Kidney (tissue), 14 donors: ENCODE measurements around the gene ZKSCAN4. TPM values are rescaled to one million over a fixed set of nuclear protein-coding genes. Genes with fewer than 3 reads are reported as not detected.

ENCODE experiments used
- DNase-seq, 5 donors: peaks; one replicate each; pipeline ENCODE4 v3.0.0-alpha.2; 2013 to 2020
- FAIRE-seq: peaks from 2 replicates; lab custom pipeline; 2012; peaks lifted over from hg19 to GRCh38; lab: Jason Lieb, UNC
- H3K27ac ChIP-seq, 2 donors: one replicate each; pipeline ENCODE4 v1.7.0; 2013; ENCODE audit warnings: low read depth in 2 of 2, low read length in 2 of 2, inconsistent platforms in 1 of 2
- H3K27me3 ChIP-seq: one replicate; pipeline ENCODE4 v1.7.1; 2013; ENCODE audit warnings: low read length, inconsistent platforms; ENCODE audit not compliant: control insufficient read depth, insufficient read depth
- H3K36me3 ChIP-seq, 3 donors: one replicate each; pipeline versions ENCODE4 v1.7.0 to v1.7.1; 2013; ENCODE audit warnings: low read length in 3 of 3, control low read depth in 1 of 3, inconsistent platforms in 1 of 3; ENCODE audit not compliant: insufficient read depth in 3 of 3, control insufficient read depth in 2 of 3
- H3K4me1 ChIP-seq, 3 donors: one replicate each; pipeline versions ENCODE4 v1.7.0 to v1.7.1; 2013; ENCODE audit warnings: low read length in 3 of 3, inconsistent platforms in 1 of 3, low read depth in 1 of 3; ENCODE audit not compliant: control insufficient read depth in 2 of 3, insufficient read depth in 2 of 3
- H3K4me3 ChIP-seq, 3 donors: one replicate each; pipeline versions ENCODE4 v1.7.0 to v1.8.1; 2013; ENCODE audit warnings: low read length in 3 of 3, control low read depth in 1 of 3, inconsistent platforms in 1 of 3
- H3K9ac ChIP-seq, 3 donors: one replicate each; pipeline versions ENCODE4 v1.7.0 to v1.7.1; 2013; ENCODE audit warnings: low read length in 3 of 3, control low read depth in 1 of 3, inconsistent platforms in 1 of 3
- H3K9me3 ChIP-seq, 3 donors: one replicate each; pipeline versions ENCODE4 v1.7.0 to v1.7.1; 2013; ENCODE audit warnings: low read length in 3 of 3, control low read depth in 1 of 3, inconsistent platforms in 1 of 3; ENCODE audit not compliant: control insufficient read depth in 2 of 3, insufficient read depth in 1 of 3
- CTCF ChIP-seq: IDR thresholded peaks from 3 replicates; pipeline ENCODE4 v1.5.1; 2012; ENCODE audit warnings: mild to moderate bottlenecking, moderate library complexity, borderline replicate concordance; ENCODE audit not compliant: insufficient read depth; ENCODE audit errors: extremely low read depth
- intact Hi-C: fragments of 100-400 bp; cut with DNase I; formaldehyde crosslinking; loops from one replicate; pipeline ENCODE4 v1.11.1; 2022
- polyA plus RNA-seq: library from polyadenylated mRNA; stranded (reverse); fragments of 350-450 nt; fragmentation: Illumina TruSeq; extraction: RNeasy Lipid Tissue Mini Kit (QIAGEN cat#74804); gene quantifications from one replicate; pipeline ENCODE4 v1.2.3, GENCODE V29; 2014; ENCODE audit warnings: low read depth, low replicate concordance; ENCODE audit not compliant: insufficient read depth
- total RNA-seq: library from RNA; stranded (reverse); fragmentation: NEBNext Ultra II Directional; extraction: Animal tissue kit (Norgen Biotek cat#: 25700); gene quantifications from one replicate; pipeline ENCODE4 v1.2.1, GENCODE V29; 2021
- donor health status: control.
- donor health status: control.
- donor health status: control.
- donor health status: control.
- donor health status: control.
- donor health status: DM: yes; HTN: yes; CAD: no.
- donor health status: Normal renal cell carcinoma (clear cell type).

ZKSCAN4 gene
- total and polyA plus RNA-seq, 2 donors from 2014 or later = 3.9 to 7.4 TPM

GRCh38 chr6:28225056-28225834 lies 26.8 kb downstream of the ZKSCAN4 start, which contains the start of gene ZSCAN9:
TSS of gene ZSCAN9 (plus strand) at chr6:28225275. CDS start at chr6:28227085, 1,810 bp downstream.
- Histone ChIP-seq H3K9me3 (no peaks in the 10 kb centered on the region), H3K9ac (peak within 1 kb of the TSS; percentile 0 to 77 (median 74)), H3K4me1 (no peaks in the 10 kb centered on the region), H3K27me3 (peaks cover 13% of the 10 kb centered on the region), H3K4me3 (peak within 1 kb of the TSS; percentile 80 to 89 (median 81)), H3K36me3 (peaks cover 6 to 21% (median 16%) of the 10 kb centered on the region in 3 donors), H3K27ac (peak within 1 kb of the TSS in 1 of 2 donors; percentile 51)
- no peak for FAIRE-seq
- TF ChIP-seq CTCF = no peak
- peak; percentile 85 to 95 (median 90) for DNase-seq
- intact Hi-C loops = no loop called here

- Histone ChIP-seq H3K9ac (peak overlapping the region in 2 of 3 donors; percentile 74 to 77), H3K36me3 (peaks cover 6 to 19% (median 16%) of the 10 kb centered on the region in 3 donors), H3K27me3 (peaks cover 15% of the 10 kb centered on the region), H3K4me1 (no peaks in the 10 kb centered on the region), H3K27ac (no peak overlapping the region), H3K9me3 (no peaks in the 10 kb centered on the region), H3K4me3 (peak overlapping the region; percentile 80 to 89 (median 81))
- DNase-seq (no peak), FAIRE-seq (no peak)
- no peak for TF ChIP-seq CTCF
- intact Hi-C loops = no loop called here
These were observed 27.7 kb downstream of the ZKSCAN4 start for GRCh38 chr6:28224131-28225055.

GRCh38 chr6:28220257-28221133 lies 31.6 kb downstream of the ZKSCAN4 start:
- H3K4me1 ChIP-seq = peaks cover 0 to 2% (median 0%) of the 10 kb centered on the region in 3 donors
- DNase-seq (no peak), FAIRE-seq (no peak)
- H3K9ac ChIP-seq = no peak overlapping the region
- no peak for TF ChIP-seq CTCF
- H3K27me3 ChIP-seq = peaks cover 15% of the 10 kb centered on the region
- no peaks in the 10 kb centered on the region for H3K9me3 ChIP-seq
- H3K27ac ChIP-seq = no peak overlapping the region
- intact Hi-C loops = no loop called here
- no peaks in the 10 kb centered on the region for H3K36me3 ChIP-seq
- no peak overlapping the region for H3K4me3 ChIP-seq
